GM12874 (cell line): Measurements from ENCODE around the gene SLC47A1.

ENCODE experiments used
- TF ChIP-seq, protein P1 (sequence below): IDR thresholded peaks from 2 replicates; pipeline ENCODE4 v1.5.1; 2011; ENCODE audit warnings: low read depth, mild to moderate bottlenecking, control low read depth, low read length, moderate library complexity; ENCODE audit not compliant: insufficient read depth

SLC47A1 gene

DNA sequence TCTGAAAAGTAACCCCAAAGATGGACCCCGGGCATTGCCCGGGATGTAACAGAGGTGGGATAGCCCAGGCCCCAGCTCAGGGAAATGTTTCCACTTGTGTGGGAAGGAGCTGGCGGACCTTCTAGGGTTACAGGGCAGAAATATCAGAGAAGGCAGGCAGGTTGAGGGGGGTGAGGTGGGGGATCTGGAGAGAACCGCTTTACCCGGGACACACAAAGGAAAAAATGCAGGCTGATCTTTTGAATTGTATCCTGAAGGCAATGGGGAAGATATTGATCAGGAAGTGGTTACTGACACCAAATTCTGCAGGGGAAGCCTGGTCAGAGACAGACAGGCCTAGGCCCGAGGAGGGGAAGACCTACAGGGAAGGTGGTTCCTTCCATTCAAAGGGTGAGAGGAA lies 3.5 kb downstream of the SLC47A1 start:
- TF ChIP-seq, protein P1, sequence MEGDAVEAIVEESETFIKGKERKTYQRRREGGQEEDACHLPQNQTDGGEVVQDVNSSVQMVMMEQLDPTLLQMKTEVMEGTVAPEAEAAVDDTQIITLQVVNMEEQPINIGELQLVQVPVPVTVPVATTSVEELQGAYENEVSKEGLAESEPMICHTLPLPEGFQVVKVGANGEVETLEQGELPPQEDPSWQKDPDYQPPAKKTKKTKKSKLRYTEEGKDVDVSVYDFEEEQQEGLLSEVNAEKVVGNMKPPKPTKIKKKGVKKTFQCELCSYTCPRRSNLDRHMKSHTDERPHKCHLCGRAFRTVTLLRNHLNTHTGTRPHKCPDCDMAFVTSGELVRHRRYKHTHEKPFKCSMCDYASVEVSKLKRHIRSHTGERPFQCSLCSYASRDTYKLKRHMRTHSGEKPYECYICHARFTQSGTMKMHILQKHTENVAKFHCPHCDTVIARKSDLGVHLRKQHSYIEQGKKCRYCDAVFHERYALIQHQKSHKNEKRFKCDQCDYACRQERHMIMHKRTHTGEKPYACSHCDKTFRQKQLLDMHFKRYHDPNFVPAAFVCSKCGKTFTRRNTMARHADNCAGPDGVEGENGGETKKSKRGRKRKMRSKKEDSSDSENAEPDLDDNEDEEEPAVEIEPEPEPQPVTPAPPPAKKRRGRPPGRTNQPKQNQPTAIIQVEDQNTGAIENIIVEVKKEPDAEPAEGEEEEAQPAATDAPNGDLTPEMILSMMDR: no peak

DNA sequence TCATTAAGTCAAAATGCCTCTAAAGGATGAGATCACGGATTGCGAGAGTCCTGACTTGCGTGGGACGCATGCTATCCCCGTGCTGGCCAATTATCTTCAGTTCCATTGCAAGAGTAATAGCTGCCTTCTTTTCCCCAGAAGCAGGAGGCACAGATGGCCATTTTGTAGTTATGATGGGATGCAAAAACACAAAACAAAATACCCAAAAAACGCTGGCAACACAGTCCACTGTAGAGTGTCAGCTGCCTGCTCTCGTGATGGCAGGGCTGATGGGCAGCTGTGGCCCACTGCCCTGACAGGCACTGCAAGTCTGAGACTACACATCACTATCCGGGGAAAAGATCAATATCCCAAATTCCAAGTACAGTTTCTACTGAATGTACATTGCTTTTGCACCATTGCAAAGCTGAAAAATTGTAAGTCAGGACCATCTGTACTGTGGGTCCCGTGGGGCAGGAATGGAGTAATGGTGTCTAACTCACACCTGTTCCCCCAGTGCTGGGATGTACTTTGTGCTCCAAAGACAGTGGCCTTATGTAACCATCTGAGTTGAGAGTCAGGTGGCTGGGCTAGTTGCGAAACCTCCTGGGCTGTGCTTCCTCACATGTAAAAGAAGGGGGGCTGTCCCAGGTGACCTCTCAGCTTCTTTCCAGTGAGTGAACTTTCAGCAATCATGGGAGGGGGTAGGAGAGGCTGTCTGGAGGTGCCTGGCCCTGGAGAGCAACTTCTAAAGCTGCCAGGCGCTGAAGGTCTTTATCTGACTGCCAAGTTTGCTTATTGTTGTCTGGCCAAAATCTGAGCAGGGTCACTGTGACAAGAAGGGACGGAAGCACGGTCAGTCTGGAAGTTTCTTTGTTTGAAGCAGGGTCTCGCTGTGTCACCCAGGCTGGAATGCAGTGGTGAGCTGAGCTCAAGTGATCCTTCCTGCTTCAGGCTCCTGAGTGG lies 4.7 kb downstream of the SLC47A1 start:
- TF ChIP-seq, protein P1: no peak

DNA sequence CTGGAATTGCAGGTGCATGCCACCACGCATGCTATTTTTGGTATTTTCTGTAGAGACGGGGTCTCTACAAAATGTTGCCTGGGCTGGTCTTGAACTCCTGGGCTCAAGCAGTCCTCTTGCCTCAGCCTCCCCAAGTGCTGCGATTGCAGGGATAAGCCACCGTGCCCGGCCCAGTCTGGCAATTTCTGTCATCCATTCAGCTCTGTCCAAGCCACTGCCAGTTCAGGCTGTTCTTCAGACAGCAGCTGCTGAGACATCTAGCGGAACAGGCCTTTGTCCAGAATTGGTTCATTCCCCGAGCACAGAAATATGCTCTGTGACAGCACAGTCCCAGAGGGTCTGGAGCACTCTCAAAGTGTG lies 5.4 kb downstream of the SLC47A1 start:
- TF ChIP-seq, protein P1: no peak

DNA sequence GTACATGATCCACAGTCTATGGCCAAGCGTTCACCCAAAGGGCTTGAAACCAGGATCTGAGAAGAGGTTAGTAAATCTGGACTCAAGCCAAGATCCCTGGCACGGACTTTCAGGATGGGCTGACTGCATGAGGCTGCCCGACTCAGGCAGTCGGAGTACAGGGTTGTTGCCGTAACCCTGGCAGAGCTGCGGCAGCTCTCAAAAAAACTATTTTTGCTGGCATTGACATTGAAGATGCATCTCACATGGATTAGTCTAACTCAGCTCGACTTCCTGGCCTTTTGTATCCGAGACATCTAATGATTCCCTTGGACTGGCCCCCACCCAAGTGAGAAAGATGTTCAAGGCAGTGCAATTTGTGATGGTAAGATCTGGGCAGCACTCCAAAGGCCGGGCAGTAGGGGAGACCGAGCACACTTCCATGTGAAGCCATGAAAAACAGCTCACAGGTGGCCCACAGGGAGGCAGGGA lies 6.2 kb downstream of the SLC47A1 start:
- TF ChIP-seq, protein P1: no peak

DNA sequence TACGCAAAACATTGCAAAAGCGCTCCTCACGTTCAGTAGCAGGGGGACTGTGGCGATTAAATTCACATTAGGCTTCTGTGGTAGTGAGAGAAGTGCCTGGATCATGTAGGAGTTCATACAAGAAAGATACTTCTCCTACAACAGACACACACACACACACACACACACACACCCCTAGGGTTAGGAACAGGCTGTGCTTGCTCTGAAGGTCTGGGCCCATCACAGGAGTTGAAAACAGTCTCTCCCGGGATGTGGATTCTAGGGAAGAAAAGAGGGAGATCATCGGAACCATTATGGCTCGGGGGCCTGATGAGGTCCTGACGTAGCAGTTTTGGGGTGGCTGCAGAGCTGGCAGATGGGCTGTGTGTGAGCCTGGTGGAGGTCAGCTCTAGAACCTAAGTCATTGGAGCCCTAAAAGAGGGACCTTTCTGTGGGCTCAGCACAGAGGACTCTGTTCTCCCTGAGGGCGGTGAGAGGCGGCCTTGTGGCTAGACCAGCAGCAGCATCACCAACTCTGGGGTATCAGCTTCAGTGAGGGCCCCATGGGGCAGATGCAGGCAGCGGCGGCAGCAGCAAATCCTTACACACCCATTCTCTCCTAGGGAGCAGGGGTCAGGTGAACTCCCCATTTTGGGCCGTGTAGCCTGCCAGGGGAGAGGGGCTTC lies 7.2 kb downstream of the SLC47A1 start:
- TF ChIP-seq, protein P1: no peak

DNA sequence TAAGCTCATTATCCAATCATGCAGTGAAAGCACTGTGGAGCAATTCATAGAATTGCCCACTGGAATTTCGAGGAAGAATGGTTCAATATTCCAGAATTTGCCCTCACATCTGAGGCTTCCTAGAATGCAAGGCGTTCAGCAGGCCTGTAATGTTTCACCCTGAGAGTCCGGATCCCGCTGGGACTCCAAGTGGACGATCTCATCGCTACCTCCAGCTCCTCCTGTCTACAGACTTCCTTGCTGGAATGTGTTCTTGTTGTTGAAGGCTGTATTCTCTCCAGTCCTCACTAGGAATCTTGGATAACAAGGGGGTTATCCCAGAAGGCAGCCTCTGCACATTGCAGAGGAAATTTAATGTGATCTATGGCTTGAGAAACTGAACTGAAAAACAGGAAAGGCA lies 7.8 kb downstream of the SLC47A1 start:
- TF ChIP-seq, protein P1: no peak

DNA sequence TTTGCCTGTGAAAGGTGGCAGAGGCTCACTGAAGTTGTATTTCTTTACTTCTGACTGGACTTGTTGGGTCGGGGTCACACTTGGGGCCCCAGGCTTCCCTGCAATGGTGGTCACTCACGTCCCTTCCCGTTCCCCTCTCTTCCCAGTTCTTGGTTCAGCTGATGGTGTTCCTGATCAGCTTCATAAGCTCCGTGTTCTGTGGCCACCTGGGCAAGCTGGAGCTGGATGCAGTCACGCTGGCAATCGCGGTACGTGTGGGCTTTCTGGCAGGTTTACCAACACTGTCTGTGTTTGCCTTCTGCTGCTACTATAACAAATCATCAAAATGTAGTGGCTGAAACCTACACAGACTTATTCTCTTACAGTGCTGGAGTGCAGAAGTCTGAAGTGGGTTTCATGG lies 8.6 kb downstream of the SLC47A1 start:
- TF ChIP-seq, protein P1: no peak
